LNCaP clone FGC (cell line): ENCODE results near the gene CXorf65.

ENCODE experiments used
- DNase-seq: peaks from one replicate; pipeline ENCODE4 v3.0.0-alpha.2; 2011; ENCODE audit warnings: low read depth
- H3K4me3 ChIP-seq: 2 replicates; pipeline ENCODE4 v1.5.1; 2011; ENCODE audit warnings: mild to moderate bottlenecking, low read depth, low read length, control low read depth
- CTCF ChIP-seq: IDR thresholded peaks from 2 replicates; pipeline ENCODE4 v1.5.1; 2012; ENCODE audit warnings: mild to moderate bottlenecking; ENCODE audit not compliant: control insufficient read depth, insufficient read depth; ENCODE audit errors: extremely low read depth

CXorf65 gene

GRCh38 chrX:71091263-71091662, 15.3 kb downstream of the CXorf65 start:
- no peak for DNase-seq
- no peak overlapping the region for H3K4me3 ChIP-seq
- no peak for TF ChIP-seq CTCF

GRCh38 chrX:71085900-71086299, 20.6 kb downstream of the CXorf65 start:
- DNase-seq = no peak
- no peak overlapping the region for H3K4me3 ChIP-seq
- no peak for TF ChIP-seq CTCF

- no peak overlapping the region for H3K4me3 ChIP-seq
- no peak for DNase-seq
- no peak for TF ChIP-seq CTCF
Measured at GRCh38 chrX:71082822-71083221, 23.7 kb downstream of the CXorf65 start.

- H3K4me3 ChIP-seq = no peak overlapping the region
- DNase-seq = no peak
Measured at GRCh38 chrX:71082124-71082647, 24.4 kb downstream of the CXorf65 start.

GRCh38 chrX:71081330-71082123, 25.0 kb downstream of the CXorf65 start:
- no peak for TF ChIP-seq CTCF
- no peak overlapping the region for H3K4me3 ChIP-seq
- DNase-seq = no peak

More at GRCh38 chrX:71082124-71082647, 24.4 kb downstream of the CXorf65 start:
- TF ChIP-seq CTCF = no peak

- no peak overlapping the region for H3K4me3 ChIP-seq
- no peak for DNase-seq
- TF ChIP-seq CTCF = no peak
Measured at GRCh38 chrX:71070531-71070930, 36.0 kb downstream of the CXorf65 start.
